Frontal cortex (tissue), 4 donors: Measurements from ENCODE around the gene CHST13. TPM values are rescaled to one million over a fixed set of nuclear protein-coding genes. Genes with fewer than 3 reads are reported as not detected.

Experiments used
- DNase-seq, 2 donors: peaks; one replicate each; pipeline ENCODE4 v3.0.0; 2012; ENCODE audit warnings: low spot score in 2 of 2
- FAIRE-seq: peaks from 2 replicates; lab custom pipeline; 2012; peaks lifted over from hg19 to GRCh38; lab: Jason Lieb, UNC
- total RNA-seq: library from RNA; depleted of rRNA; stranded (reverse); fragments of >200 nt; gene quantifications from one replicate; pipeline ENCODE4 v1.2.3, GENCODE V29; 2014
- donor health status: control.
- donor health status: control.
- donor health status: control.

The CHST13 gene
- total RNA-seq, 1 donor from 2014 or later = under 0.01 TPM

DNA sequence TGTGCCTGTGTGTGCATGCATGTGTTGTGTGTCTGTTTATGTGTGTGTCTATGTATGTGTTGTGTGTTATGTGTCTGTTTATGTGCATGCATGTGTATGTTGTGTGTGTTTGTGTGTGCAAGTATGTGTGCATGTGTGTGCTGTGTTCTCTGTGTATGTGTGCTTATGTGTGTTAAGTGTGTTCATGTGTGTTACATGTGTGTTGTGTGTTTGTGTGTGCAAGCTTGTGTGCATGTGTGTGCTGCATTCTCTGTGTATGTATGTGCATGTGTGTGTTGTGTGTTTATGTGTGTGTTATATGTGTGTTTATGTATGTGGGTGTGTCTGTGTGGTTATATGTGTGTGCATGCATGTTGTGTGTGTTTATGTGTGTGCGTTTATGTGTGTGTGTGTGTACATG lies 21.3 kb upstream of the CHST13 start:
- no peak for DNase-seq
- FAIRE-seq = no peak

DNA sequence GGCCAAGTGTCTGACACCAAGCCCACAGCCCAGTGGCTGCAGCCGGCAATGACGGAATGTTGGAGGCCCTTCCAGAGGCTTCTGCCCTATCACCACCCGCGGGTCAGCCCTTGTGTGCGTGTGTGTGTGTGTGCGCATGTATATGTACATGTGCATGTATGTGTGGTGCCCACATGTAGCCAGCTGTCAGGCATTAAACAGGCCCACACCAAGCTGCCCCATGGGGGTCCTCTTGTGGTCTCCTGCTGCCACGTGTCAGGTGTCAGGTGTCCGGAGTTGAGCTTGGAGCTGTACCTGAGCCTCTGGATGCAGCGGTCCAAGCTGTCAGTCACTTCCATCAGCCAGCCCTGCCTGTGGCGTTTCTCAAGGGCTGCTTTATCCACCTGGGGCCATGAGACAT lies 20.3 kb upstream of the CHST13 start:
- DNase-seq (no peak), FAIRE-seq (no peak)

DNA sequence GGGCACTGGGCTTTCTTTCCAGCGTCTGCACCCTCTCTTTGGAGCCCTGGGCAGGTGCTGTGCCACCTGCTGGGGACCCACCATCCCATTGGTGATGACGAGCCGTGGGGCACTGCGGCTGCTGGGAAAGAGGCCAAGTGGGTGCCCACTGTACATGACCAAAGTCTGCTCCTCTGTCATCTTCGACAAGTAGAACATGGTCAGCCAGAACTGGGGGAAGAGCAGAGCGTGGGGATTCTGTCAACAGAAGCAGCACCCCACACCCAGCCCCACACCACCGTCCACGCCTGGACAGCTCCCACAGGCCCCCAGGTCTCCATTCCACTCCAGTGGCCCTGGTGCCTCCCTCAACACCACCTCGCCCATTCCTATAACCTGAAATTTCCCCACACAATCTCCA lies 16.1 kb upstream of the CHST13 start:
- DNase-seq = no peak
- FAIRE-seq = no peak

DNA sequence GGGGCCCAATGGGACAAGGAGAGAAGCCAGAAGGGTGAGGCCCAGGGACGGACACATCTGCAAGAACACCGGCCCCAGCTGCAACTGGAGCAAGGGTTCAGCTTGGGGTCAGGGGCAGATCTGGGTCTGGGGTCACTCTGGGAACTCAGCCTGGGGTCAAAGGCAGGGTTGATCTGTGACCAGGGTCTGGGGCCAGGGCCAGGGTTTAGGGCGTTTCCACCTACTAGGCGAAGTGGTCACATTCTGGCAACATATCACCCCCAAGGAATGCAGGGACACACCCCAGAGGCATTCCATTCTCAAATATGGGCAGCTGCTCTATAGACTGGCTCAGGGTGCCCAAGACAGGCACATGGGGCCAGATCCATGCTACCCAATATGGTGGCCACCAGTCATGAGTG lies 15.4 kb upstream of the CHST13 start:
- FAIRE-seq (no peak), DNase-seq (no peak)

DNA sequence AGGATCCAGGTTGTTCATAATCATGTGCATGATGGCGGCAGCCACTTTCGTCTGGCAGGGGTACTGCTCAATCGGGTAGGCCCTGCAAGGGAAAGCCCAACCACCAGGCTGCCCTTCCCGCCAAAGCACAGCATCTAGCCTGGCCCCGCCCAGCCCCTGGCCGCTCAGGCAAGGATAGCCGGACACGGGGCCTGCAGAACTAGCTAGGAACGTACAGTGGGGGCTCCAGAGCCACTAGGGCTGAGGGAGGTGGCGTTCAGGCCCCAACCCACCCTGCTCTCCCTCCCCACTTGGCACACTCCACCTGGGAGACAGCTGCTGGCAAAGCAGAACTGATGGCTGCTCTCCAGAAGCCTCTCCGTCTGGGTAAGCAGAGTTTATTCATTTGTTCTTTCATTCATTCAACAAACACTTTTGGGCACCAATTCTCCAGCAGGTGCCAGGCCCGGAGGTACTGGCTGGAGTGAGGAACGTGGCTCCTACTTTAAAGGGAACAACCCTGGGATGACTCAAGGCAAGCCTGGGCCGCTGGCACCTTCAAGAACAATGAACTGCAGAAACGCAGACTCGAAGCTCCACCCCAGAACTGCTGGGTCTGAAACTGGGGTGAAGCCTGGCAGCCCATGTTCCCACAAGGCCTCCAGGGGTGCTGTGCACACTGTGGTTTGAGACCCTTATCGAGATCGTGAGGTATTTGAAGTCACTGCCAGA lies 14.2 kb upstream of the CHST13 start:
- FAIRE-seq = no peak
- DNase-seq = no peak

DNA sequence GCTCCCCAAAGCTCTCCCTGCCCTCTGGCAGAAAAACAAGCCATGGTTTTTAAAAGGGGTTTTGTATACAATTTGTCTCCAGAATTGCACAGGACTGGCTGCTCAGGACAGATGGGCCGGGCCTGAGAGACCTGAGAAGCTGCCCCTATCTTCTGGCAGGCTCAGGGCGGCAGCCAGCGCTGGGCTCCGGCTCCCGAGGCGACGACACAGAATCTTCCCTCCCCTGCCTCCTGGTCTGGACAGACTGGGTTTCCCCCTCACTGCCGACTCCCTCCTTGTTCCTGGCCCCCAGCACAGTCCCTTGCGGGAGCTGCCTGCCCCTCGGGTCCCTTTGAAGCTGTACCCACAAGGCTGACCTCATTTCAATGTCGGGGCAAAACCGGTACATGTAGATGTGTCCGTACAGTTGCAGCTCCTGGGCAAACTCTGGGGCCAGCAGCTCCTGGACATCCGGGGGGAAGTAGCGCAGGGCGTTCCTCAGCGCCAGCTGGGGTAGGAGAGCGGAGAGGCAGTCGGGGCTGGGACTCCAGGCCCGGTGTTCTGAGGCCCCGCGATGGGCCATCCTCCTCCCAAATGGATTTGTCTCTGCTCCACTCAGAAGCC lies 13.5 kb upstream of the CHST13 start:
- FAIRE-seq = no peak
- no peak for DNase-seq

DNA sequence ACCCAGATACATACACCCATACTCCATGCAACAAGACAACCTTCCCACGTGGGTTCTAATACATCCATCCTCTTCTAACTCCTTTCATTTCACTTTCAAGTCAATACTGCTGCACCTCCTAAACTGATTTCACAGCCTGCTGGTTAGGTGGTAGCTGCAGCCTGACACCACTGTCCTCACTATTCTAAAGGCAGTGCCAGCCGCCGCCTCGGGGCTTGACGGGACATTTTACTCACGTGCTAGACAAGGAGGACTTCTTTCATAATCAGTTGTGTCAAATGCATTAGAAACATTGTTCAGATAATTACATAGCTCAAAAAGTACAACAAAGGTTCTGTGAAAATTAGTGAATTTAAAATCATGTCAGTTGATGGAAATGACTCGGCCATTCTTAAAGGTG lies 12.7 kb upstream of the CHST13 start:
- no peak for DNase-seq
- FAIRE-seq = no peak

DNA sequence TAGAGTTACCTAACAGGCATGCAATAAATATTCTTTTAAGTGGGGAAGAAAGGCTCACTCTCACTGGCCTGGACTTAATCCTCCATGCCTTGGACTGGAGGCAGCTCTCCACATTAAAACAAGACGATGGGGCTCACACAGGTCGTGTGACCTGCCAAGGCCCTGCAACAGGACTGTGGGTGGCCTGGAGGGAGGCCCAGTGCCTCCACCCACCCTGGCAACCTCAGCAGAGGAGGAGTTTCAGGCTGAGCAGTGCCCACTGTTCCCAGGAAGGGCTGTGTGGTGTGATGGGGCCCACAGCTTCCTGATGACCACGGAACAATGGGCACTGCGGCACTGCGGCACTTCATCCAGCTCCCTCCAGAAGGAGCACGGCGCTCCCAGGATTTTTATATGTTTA lies 11.9 kb upstream of the CHST13 start:
- FAIRE-seq = no peak
- no peak for DNase-seq

DNA sequence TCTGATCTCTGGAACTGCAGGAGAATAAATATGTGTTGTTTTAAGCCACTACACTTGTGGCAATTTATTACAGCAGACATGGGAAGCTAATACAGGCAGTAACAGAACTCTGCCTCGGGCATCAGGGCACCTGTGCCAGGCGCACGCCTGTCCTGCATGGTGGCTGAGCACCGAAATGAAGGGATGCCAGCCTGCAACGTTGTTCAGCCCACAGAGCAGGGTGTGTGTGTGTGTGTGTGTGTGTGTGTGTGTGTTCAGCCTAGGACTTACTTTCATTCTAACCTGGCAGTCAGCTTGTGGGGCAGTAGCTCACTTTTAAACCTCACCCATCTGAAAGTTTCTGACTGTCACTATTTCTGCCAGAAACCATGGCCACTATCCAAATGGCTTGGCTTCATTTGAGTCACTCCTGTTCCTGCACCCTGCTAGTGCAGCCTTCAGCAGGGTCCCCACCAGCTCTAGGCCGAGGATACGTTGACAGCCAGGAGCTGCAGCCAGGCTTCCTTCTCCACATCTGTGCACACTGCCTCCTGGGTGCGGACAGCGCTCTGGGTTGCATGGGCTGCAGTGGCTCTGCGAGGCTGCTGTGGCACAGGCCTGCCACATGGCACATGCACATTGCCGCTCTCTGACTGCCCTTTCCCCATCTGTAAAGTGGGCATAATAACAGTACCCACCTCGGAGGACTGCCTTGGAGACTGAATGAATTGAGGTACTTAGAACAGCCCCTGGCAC lies 10.9 kb upstream of the CHST13 start:
- FAIRE-seq = no peak

DNA sequence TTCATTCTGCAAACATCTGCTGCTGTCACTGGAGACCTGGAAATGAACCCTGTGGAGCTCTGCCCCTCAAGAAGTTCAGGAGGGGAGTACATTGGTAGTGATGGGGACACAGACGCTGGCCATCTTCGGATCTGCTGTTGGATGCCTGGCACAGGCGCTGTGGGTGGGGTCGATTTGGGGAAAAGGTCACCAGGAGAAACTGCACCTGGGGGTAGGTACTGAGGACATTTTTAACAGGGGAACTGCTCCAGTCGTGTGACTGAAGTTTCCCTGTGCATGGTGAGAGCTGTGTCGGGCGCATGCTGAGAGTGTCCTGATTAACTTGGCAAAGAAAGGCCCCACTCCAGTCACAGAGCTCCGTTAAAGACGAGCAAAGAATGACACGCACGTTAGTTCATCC lies 9.8 kb upstream of the CHST13 start:
- DNase-seq (no peak), FAIRE-seq (no peak)

More for the DNA sequence above, 10.9 kb upstream of the CHST13 start:
- no peak for DNase-seq

DNA sequence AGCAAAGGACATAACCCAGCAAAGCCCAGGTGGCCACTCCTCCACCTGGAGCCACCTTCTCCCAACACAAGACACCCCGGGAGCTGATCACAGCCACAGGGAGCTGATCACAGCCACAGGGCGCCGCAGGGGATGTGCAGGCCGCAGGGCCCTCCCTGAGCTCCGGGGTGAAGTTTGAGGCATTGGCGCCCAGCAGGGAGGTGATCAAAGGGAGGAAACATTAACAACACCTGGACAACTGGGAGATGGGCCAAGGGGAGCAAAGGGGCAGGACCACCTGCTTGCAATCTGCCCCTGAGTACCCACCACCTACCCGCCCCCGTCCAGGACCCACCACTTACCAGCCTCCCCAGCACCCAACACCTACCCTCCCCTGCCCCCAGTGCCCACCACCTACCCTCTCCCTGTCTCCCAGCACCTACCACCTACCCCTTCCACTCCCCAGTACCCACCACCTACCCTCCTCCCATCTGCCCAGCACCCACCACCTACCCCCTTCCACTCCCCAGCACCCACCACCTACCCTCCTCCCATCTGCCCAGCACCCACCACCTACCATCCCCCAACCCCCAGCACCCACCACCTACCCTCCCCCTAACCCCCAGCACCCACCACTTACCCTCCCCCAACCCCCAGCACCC lies 8.8 kb upstream of the CHST13 start:
- FAIRE-seq (no peak), DNase-seq (no peak)

DNA sequence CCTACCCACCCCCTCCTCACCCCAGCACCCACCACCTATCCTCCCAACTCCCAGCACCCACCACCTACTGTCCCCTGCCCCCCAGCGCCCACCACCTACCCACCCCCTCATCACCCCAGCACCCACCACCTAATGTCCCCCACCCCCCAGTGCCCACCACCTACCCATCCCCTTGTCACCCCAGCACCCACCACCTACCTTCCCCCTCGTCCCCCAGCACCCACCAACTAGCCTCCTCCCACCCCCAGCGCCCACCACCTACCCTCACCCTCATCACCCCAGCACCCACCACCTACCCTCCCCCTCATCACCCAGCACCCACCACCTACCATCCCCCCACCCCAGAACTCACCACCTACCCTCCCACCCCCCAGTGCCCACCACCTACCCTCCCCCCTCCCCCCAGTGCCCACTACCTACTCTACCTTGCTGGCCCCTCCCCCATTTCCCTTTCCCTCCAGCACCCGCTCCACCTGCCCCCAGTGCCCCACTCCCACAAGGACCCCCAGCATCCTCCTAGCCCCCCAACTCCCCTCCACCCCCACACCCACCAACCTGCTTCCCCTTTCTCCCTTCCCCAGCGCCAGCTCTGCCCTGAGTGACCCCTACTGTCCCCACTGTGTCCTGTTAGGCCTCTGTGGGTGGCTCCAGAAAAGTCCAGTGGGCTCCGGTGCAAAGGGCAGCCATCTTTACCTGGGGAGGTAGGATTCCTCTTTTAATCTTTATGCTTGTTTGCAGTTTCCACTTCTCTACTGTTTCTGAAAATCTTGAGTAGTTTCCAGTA lies 7.6 kb upstream of the CHST13 start:
- DNase-seq (no peak), FAIRE-seq (no peak)

DNA sequence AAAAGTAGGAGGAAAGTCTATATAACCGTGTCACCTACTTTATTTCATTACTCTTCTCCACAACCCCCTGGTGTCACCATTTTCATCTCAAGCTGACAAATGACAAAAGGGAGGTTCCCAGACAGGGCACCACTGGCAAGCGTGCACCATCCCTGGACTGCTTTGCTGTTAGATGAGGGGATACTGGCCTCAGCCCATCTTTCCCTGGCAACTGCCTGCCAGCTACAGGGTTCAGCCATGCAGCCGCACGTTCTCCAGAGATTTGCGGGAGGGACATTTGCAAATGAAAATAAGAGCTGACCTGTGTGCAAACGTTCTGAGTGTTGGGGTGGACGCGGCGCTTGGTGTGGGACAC lies 7.0 kb upstream of the CHST13 start:
- no peak for DNase-seq
- no peak for FAIRE-seq

DNA sequence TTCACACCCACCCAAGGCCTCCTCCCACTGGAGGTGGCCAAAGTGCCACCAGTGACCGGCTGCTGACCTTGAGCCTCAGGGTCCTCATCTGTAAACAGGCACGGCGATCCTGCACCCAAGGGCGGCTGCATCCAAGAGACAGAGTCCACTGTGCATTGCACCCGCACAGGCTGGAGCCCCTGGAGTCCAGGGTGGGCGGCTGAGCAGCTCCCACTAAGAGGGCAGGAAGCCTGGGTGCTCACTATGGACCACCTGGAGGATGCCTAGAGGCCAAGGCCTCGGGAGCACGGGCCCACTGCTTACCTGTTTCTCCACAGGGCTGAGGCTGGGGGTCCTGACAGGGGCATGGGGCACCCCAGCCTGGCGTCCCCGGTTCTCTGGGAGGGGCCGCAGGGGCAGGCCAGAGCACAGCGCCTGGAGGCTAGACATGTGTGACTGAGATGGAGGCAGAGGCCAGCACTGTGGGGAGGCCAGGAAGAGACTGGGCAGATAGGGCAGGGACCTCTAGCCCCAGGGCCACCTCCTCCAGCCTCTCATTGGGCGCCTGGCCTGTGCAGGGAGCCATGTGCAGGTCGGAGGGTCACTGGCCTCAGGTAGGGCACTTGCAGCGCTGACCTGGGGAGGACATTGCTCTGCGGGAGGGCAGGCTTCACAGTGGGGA lies 6.5 kb upstream of the CHST13 start, which contains the start of gene UROC1:
Gene UROC1, minus strand, starts transcription at position 483 of the 661 bp plus-strand sequence. Its CDS starts 54 bp downstream, at position 429.
- DNase-seq (no peak), FAIRE-seq (no peak)

DNA sequence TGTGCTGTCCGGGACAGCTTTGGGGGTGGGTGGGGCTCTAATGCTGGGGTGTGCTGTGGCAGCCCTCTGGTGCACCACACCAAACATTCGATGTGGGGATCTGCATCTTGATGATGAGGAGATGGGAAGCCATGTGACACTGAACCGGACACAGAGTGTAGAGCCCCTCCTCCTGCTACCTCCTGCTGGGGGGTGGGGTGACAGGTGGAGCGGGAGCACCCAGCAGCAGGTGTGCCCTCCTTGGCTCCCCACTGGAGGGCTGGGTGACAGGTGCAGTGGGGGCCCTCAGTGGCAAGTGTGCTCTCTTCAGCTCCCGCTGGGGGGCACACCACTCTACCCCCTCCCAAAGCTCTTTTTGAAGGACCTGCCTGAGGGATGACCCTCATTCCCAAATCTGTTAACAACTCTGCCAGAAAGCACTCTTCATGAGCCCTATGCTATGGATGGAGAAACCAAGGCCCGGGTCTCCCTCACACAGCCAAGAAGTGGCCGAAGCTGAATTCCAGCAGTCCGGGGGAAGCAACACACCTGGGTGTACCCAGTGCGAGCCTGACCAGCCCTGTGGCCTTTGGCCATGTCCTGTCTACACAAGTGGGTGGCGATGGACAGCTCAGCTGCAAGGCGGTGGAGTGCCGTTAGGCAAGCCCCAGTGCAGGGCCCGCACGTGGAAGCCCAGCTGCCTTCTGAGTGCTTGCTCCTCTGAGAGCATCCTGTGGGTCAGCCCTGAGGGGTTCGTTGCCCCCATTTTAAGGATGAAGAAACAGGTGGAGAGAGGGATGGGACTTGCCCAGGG lies 5.8 kb upstream of the CHST13 start:
- FAIRE-seq (no peak), DNase-seq (no peak)

DNA sequence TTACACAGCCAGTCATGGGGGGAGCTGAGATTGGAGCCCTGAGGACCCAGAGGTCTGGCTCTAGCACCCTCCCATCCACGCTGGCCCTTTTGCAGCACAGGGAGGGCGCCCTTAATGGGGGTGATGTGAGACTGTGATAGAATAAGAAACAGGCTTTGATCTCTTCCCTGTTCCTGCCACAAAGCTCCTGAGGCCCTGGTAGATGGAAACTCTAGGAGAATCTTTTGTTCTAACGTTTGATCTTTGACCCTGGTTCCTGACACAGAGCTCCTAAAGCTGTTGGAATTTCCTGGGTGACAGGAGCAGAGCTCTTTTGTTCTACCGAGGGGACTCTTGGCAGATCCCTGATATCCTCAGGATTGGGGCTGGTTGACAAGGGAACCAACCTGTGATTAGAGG lies 5.2 kb upstream of the CHST13 start:
- FAIRE-seq (no peak), DNase-seq (no peak)

DNA sequence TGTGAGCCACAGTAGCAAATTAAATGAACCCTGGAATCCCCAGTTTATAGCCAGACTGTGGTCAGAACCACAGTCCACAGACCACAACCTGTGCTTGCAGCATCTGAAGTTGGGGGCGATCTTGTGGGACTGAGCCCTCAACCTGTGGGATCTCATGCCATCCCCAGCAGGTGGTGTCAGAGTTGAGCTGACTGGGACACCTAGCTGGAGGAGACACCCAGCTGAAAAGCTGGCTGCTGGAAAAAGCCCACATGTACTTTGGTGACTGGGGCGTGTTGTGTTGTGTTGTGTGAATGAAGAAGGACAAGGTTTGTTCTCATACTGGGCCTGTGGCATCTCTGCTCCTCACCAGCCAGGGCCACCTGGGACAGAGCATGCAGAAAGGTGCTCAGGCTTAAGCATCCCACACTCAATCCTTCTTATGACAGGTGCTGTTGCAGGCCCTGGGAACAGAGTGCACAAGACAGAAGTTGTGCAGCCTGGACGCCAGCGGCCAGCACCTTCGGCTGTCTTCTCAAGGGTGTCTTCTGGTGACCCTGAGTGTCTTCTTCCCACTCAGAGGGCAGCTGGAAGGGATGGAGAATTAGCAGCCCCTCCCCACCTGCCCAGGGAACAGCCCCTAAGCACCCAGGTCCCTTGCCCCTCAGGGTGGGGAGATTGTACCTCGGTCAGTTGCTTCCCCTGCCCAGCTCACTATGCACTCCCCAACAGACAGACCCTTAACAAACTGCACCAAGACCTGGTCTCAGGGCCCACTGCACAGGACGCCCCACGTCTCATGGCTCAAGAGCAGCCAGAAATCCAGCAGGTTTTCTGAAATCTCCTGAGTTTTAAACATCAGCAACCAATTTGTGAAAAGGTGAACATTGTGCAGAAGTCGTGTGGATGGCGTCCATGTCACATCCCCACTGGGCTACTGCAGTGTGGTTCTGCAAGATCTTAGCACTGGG lies 4.2 kb upstream of the CHST13 start:
- no peak for DNase-seq
- FAIRE-seq = no peak
